ENCODE results near the gene TOM1L2.

TOM1L2 gene

GRCh38 chr17:17855976-17856375 is 116.2 kb downstream of the TOM1L2 start:
- TF ChIP-seq CTCF (IDR thresholded peaks at IDR 0.05) (no peak), ZFX (IDR thresholded peaks at IDR 0.05; ENCODE audit: borderline replicate concordance) (no peak)
- H3K27ac ChIP-seq, result no peak overlapping the region

- no peak for TF ChIP-seq ZFX (IDR thresholded peaks at IDR 0.05; ENCODE audit: borderline replicate concordance)
- TF ChIP-seq CTCF (IDR thresholded peaks at IDR 0.05), result no peak
- no peak overlapping the region for H3K27ac ChIP-seq
These were observed 118.3 kb downstream of the TOM1L2 start for GRCh38 chr17:17853811-17854447.

GRCh38 chr17:17852930-17853329 is 119.3 kb downstream of the TOM1L2 start:
- H3K27ac ChIP-seq, result no peak overlapping the region
- TF ChIP-seq CTCF (IDR thresholded peaks at IDR 0.05) (no peak), ZFX (IDR thresholded peaks at IDR 0.05; ENCODE audit: borderline replicate concordance) (no peak)

- no peak overlapping the region for H3K27ac ChIP-seq
- TF ChIP-seq CTCF (IDR thresholded peaks at IDR 0.05), result no peak
These were observed 120.8 kb downstream of the TOM1L2 start for GRCh38 chr17:17851103-17852002.

GRCh38 chr17:17849845-17850373 is 122.3 kb downstream of the TOM1L2 start:
- TF ChIP-seq CTCF (IDR thresholded peaks at IDR 0.05), result peak; percentile 17
- TF ChIP-seq ZFX (IDR thresholded peaks at IDR 0.05; ENCODE audit: borderline replicate concordance), result no peak
- H3K27ac ChIP-seq, result peak overlapping the region; percentile 34

- peak overlapping the region; percentile 34 for H3K27ac ChIP-seq
These were observed 122.9 kb downstream of the TOM1L2 start for GRCh38 chr17:17849147-17849820.

More at GRCh38 chr17:17849147-17849820, 122.9 kb downstream of the TOM1L2 start:
- no peak for TF ChIP-seq ZFX (IDR thresholded peaks at IDR 0.05; ENCODE audit: borderline replicate concordance)
- no peak for TF ChIP-seq CTCF (IDR thresholded peaks at IDR 0.05)

All from 22Rv1 (cell line).